HG03135 (cell line): ENCODE data around the gene HIVEP3.

ENCODE experiments used
- ATAC-seq: cut with Tn5 transposase; IDR thresholded peaks from one replicate; pipeline ENCODE4 v1.9.1; 2021; ENCODE audit warnings: mild to moderate bottlenecking, moderate library complexity; ENCODE audit not compliant: unreplicated experiment

HIVEP3 gene

GRCh38 chr1:41735631-41736260 lies 183.0 kb downstream of the HIVEP3 start:
- no peak for ATAC-seq

- ATAC-seq: no peak
These were observed 183.6 kb downstream of the HIVEP3 start for GRCh38 chr1:41735139-41735538.

- ATAC-seq: no peak
These were observed 184.3 kb downstream of the HIVEP3 start for GRCh38 chr1:41734201-41734970.

- ATAC-seq: no peak
These were observed 185.0 kb downstream of the HIVEP3 start for GRCh38 chr1:41733725-41734124.

GRCh38 chr1:41733021-41733420 lies 185.7 kb downstream of the HIVEP3 start:
- ATAC-seq: no peak

- ATAC-seq: no peak
These were observed 187.1 kb downstream of the HIVEP3 start for GRCh38 chr1:41731516-41732030.

- no peak for ATAC-seq
These were observed 187.9 kb downstream of the HIVEP3 start for GRCh38 chr1:41730806-41731205.

GRCh38 chr1:41728403-41729202 lies 190.1 kb downstream of the HIVEP3 start:
- ATAC-seq: peak; percentile 79

GRCh38 chr1:41727749-41728115 lies 191.0 kb downstream of the HIVEP3 start:
- no peak for ATAC-seq

- peak; percentile 33 for ATAC-seq
These were observed 191.6 kb downstream of the HIVEP3 start for GRCh38 chr1:41726899-41727748.

GRCh38 chr1:41726292-41726691 lies 192.4 kb downstream of the HIVEP3 start:
- no peak for ATAC-seq

GRCh38 chr1:41724926-41725325 lies 193.8 kb downstream of the HIVEP3 start:
- no peak for ATAC-seq

GRCh38 chr1:41724248-41724647 lies 194.5 kb downstream of the HIVEP3 start:
- ATAC-seq: no peak

GRCh38 chr1:41723786-41724185 lies 194.9 kb downstream of the HIVEP3 start:
- ATAC-seq: no peak

GRCh38 chr1:41722184-41722583 lies 196.5 kb downstream of the HIVEP3 start:
- ATAC-seq: no peak

- ATAC-seq: no peak
These were observed 197.8 kb downstream of the HIVEP3 start for GRCh38 chr1:41720861-41721410.

GRCh38 chr1:41719590-41719989 lies 199.1 kb downstream of the HIVEP3 start:
- ATAC-seq: no peak

- no peak for ATAC-seq
These were observed 199.6 kb downstream of the HIVEP3 start for GRCh38 chr1:41719128-41719527.

GRCh38 chr1:41718497-41718896 lies 200.2 kb downstream of the HIVEP3 start:
- no peak for ATAC-seq
